PC-9 (cell line): Measurements from ENCODE around the gene DNAAF1.

ENCODE experiments used
- CTCF ChIP-seq: fragments of 200-600 bp; sonication (generic); conservative IDR thresholded peaks from 2 replicates; pipeline ENCODE4 v1.6.1; 2017; ENCODE audit warnings: mixed run types, antibody characterized with exemption, mild to moderate bottlenecking, moderate library complexity
- EZH2 ChIP-seq: fragments of 200-600 bp; sonication (generic); IDR thresholded peaks from 2 replicates; pipeline ENCODE4 v1.8.0; 2017; ENCODE audit warnings: antibody characterized with exemption, low read depth

GRCh38 chr16:84153660-84154214, 8.6 kb downstream of the DNAAF1 start:
- TF ChIP-seq CTCF, result no peak
- TF ChIP-seq EZH2, result no peak
